ENCODE data around the gene DUSP16. TPM values are rescaled to one million over a fixed set of nuclear protein-coding genes. Genes with fewer than 3 reads are reported as not detected.

Gene DUSP16
- total RNA-seq, 1 experiment from 2014 or later: 51.9 TPM

- TF ChIP-seq, protein P1, sequence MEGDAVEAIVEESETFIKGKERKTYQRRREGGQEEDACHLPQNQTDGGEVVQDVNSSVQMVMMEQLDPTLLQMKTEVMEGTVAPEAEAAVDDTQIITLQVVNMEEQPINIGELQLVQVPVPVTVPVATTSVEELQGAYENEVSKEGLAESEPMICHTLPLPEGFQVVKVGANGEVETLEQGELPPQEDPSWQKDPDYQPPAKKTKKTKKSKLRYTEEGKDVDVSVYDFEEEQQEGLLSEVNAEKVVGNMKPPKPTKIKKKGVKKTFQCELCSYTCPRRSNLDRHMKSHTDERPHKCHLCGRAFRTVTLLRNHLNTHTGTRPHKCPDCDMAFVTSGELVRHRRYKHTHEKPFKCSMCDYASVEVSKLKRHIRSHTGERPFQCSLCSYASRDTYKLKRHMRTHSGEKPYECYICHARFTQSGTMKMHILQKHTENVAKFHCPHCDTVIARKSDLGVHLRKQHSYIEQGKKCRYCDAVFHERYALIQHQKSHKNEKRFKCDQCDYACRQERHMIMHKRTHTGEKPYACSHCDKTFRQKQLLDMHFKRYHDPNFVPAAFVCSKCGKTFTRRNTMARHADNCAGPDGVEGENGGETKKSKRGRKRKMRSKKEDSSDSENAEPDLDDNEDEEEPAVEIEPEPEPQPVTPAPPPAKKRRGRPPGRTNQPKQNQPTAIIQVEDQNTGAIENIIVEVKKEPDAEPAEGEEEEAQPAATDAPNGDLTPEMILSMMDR (IDR thresholded peaks at IDR 0.05): no peak
- no peak for TF ChIP-seq SMAD3 (CRISPR knock-in tag; IDR thresholded peaks at IDR 0.05; ENCODE audit: borderline replicate concordance)
Measured at GRCh38 chr12:12518919-12519318, 43.7 kb downstream of the DUSP16 start (continued).

DNA sequence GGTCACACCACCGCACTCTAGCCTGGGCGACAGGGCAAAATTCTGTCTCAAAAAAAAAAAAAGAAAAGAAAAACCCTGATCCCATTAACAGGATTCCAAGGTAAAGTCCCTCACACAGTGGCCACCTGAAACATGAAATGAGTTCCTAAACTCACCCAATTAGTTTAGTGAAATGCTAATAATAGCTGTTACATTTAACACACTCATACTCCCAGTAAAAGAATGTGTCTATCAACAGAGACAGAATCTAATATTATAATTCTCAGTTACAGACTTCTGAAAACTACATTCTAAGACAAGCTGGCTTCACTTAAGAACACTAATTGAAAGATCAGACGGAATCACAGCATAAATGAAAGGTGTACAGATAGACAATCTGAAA is 44.2 kb downstream of the DUSP16 start:
- ChIA-PET POLR2A (interaction anchor here (0.7 kb wide), 1 partner anchor 19 kb away, joined by 3 read pairs; no protein-coding TSS in a partner anchor), CTCF (interaction anchor here (1.7 kb wide), 1 partner anchor 15 kb away, joined by 9 read pairs; no protein-coding TSS in a partner anchor)
- H3K4me1 Mint-ChIP-seq: peaks cover 49% of the 10 kb centered on the region
- TF ChIP-seq SMAD4 (CRISPR knock-in tag; IDR thresholded peaks at IDR 0.05) (no peak), ZNF219 (CRISPR knock-in tag; IDR thresholded peaks at IDR 0.05; ENCODE audit: borderline replicate concordance) (no peak)
- no peak overlapping the region for H3K4me3 Mint-ChIP-seq
- no peak for DNase-seq (ENCODE audit: low spot score)
- H3K27me3 Mint-ChIP-seq (ENCODE audit: low read depth): no peaks in the 10 kb centered on the region
- peak overlapping the region; percentile 78 for H3K27ac Mint-ChIP-seq
- H3K36me3 Mint-ChIP-seq: peaks cover 36% of the 10 kb centered on the region
- no peak for ATAC-seq
- H3K9me3 Mint-ChIP-seq: no peaks in the 10 kb centered on the region

- no peaks in the 10 kb centered on the region for H3K27me3 Mint-ChIP-seq (ENCODE audit: low read depth)
- H3K36me3 Mint-ChIP-seq: peaks cover 18% of the 10 kb centered on the region
- TF ChIP-seq, protein P2, sequence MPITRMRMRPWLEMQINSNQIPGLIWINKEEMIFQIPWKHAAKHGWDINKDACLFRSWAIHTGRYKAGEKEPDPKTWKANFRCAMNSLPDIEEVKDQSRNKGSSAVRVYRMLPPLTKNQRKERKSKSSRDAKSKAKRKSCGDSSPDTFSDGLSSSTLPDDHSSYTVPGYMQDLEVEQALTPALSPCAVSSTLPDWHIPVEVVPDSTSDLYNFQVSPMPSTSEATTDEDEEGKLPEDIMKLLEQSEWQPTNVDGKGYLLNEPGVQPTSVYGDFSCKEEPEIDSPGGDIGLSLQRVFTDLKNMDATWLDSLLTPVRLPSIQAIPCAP (CRISPR knock-in tag; IDR thresholded peaks at IDR 0.05): no peak
- TF ChIP-seq ZNF219 (CRISPR knock-in tag; IDR thresholded peaks at IDR 0.05; ENCODE audit: borderline replicate concordance): no peak
- no peak for TF ChIP-seq E2F4 (CRISPR knock-in tag; IDR thresholded peaks at IDR 0.05; ENCODE audit: borderline replicate concordance, low read depth)
- TF ChIP-seq, protein P3, sequence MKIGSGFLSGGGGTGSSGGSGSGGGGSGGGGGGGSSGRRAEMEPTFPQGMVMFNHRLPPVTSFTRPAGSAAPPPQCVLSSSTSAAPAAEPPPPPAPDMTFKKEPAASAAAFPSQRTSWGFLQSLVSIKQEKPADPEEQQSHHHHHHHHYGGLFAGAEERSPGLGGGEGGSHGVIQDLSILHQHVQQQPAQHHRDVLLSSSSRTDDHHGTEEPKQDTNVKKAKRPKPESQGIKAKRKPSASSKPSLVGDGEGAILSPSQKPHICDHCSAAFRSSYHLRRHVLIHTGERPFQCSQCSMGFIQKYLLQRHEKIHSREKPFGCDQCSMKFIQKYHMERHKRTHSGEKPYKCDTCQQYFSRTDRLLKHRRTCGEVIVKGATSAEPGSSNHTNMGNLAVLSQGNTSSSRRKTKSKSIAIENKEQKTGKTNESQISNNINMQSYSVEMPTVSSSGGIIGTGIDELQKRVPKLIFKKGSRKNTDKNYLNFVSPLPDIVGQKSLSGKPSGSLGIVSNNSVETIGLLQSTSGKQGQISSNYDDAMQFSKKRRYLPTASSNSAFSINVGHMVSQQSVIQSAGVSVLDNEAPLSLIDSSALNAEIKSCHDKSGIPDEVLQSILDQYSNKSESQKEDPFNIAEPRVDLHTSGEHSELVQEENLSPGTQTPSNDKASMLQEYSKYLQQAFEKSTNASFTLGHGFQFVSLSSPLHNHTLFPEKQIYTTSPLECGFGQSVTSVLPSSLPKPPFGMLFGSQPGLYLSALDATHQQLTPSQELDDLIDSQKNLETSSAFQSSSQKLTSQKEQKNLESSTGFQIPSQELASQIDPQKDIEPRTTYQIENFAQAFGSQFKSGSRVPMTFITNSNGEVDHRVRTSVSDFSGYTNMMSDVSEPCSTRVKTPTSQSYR (CRISPR knock-in tag; IDR thresholded peaks at IDR 0.05): no peak
- no peak for TF ChIP-seq RELA (CRISPR knock-in tag; IDR thresholded peaks at IDR 0.05; ENCODE audit: borderline replicate concordance)
- TF ChIP-seq FOXJ3 (CRISPR knock-in tag; IDR thresholded peaks at IDR 0.05; ENCODE audit: borderline replicate concordance): no peak
- TF ChIP-seq ZNF416 (CRISPR knock-in tag; IDR thresholded peaks at IDR 0.05): no peak
- no peak for TF ChIP-seq ZNF317 (CRISPR knock-in tag; IDR thresholded peaks at IDR 0.05; ENCODE audit: borderline replicate concordance, low read depth)
- no peak for TF ChIP-seq JAZF1 (CRISPR knock-in tag; IDR thresholded peaks at IDR 0.05)
- TF ChIP-seq AFF4 (CRISPR knock-in tag; IDR thresholded peaks at IDR 0.05; ENCODE audit: borderline replicate concordance): no peak
- no peaks in the 10 kb centered on the region for H3K9me3 Mint-ChIP-seq
- H3K4me1 Mint-ChIP-seq: peaks cover 36% of the 10 kb centered on the region
- POLR2A ChIA-PET: no interaction called here
- H3K4me3 Mint-ChIP-seq: no peak overlapping the region
- DNase-seq (ENCODE audit: low spot score): no peak
- no peak overlapping the region for H3K27ac Mint-ChIP-seq
- CTCF ChIA-PET: interaction anchor here (1.0 kb wide), 1 partner anchor 10 kb away, joined by 3 read pairs; no protein-coding TSS in a partner anchor
- no peak for ATAC-seq
Measured at GRCh38 chr12:12513416-12514006, 49.2 kb downstream of the DUSP16 start.

Data from WTC11 (cell line).